ENCODE measurements around the gene PPFIA2.

GRCh38 chr12:81639196-81639595 is 120.0 kb downstream of the PPFIA2 start:
- TF ChIP-seq, protein P1, sequence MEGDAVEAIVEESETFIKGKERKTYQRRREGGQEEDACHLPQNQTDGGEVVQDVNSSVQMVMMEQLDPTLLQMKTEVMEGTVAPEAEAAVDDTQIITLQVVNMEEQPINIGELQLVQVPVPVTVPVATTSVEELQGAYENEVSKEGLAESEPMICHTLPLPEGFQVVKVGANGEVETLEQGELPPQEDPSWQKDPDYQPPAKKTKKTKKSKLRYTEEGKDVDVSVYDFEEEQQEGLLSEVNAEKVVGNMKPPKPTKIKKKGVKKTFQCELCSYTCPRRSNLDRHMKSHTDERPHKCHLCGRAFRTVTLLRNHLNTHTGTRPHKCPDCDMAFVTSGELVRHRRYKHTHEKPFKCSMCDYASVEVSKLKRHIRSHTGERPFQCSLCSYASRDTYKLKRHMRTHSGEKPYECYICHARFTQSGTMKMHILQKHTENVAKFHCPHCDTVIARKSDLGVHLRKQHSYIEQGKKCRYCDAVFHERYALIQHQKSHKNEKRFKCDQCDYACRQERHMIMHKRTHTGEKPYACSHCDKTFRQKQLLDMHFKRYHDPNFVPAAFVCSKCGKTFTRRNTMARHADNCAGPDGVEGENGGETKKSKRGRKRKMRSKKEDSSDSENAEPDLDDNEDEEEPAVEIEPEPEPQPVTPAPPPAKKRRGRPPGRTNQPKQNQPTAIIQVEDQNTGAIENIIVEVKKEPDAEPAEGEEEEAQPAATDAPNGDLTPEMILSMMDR (conservative IDR thresholded peaks at IDR 0.05): no peak
- TF ChIP-seq ZFX (IDR thresholded peaks at IDR 0.05): no peak
